ENCODE data around the gene SLC1A7.

DNA sequence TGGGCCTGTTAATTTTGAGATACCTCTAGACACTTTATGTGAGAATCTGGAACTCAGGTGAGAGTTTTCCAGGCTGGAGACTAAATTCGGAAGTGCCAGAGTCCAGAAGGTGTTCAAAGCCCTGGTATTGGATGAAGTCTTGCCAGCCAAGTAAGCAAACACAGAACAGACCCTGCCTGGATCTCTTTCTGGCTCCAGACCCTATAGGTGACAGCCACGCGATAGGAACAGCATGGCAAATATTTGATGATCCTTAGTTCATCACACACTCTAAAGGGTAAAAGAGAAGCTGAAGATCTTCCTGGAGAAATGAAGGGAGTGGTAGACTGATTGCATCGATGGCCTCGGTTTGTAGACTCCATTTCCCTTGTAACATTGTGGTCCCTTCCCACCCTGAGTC, 30.7 kb downstream of the SLC1A7 start:
- TF ChIP-seq EZH2phosphoT487 (IDR thresholded peaks at IDR 0.05; ENCODE audit: unreplicated experiment) (no peak), JUNB (IDR thresholded peaks at IDR 0.05; ENCODE audit: unreplicated experiment) (no peak), POLR2AphosphoS5 (IDR thresholded peaks at IDR 0.05; ENCODE audit: low read depth) (no peak), EZH2 (IDR thresholded peaks at IDR 0.05; ENCODE audit: low read depth, unreplicated experiment) (no peak), ZNF331 (CRISPR knock-in tag; IDR thresholded peaks at IDR 0.05; ENCODE audit: low read depth) (no peak), ZNF114 (CRISPR knock-in tag; IDR thresholded peaks at IDR 0.05) (no peak), CREB1 (CRISPR knock-in tag; IDR thresholded peaks at IDR 0.05; ENCODE audit: low read depth) (no peak), STAT1 (IDR thresholded peaks at IDR 0.05; ENCODE audit: unreplicated experiment) (no peak), NANOG (IDR thresholded peaks at IDR 0.05; ENCODE audit: borderline replicate concordance) (no peak)
- TF ChIP-seq, protein P1, sequence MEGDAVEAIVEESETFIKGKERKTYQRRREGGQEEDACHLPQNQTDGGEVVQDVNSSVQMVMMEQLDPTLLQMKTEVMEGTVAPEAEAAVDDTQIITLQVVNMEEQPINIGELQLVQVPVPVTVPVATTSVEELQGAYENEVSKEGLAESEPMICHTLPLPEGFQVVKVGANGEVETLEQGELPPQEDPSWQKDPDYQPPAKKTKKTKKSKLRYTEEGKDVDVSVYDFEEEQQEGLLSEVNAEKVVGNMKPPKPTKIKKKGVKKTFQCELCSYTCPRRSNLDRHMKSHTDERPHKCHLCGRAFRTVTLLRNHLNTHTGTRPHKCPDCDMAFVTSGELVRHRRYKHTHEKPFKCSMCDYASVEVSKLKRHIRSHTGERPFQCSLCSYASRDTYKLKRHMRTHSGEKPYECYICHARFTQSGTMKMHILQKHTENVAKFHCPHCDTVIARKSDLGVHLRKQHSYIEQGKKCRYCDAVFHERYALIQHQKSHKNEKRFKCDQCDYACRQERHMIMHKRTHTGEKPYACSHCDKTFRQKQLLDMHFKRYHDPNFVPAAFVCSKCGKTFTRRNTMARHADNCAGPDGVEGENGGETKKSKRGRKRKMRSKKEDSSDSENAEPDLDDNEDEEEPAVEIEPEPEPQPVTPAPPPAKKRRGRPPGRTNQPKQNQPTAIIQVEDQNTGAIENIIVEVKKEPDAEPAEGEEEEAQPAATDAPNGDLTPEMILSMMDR (conservative IDR thresholded peaks at IDR 0.05; ENCODE audit: low read depth in 2 of 2): no peak
- TF ChIP-seq, protein P2, sequence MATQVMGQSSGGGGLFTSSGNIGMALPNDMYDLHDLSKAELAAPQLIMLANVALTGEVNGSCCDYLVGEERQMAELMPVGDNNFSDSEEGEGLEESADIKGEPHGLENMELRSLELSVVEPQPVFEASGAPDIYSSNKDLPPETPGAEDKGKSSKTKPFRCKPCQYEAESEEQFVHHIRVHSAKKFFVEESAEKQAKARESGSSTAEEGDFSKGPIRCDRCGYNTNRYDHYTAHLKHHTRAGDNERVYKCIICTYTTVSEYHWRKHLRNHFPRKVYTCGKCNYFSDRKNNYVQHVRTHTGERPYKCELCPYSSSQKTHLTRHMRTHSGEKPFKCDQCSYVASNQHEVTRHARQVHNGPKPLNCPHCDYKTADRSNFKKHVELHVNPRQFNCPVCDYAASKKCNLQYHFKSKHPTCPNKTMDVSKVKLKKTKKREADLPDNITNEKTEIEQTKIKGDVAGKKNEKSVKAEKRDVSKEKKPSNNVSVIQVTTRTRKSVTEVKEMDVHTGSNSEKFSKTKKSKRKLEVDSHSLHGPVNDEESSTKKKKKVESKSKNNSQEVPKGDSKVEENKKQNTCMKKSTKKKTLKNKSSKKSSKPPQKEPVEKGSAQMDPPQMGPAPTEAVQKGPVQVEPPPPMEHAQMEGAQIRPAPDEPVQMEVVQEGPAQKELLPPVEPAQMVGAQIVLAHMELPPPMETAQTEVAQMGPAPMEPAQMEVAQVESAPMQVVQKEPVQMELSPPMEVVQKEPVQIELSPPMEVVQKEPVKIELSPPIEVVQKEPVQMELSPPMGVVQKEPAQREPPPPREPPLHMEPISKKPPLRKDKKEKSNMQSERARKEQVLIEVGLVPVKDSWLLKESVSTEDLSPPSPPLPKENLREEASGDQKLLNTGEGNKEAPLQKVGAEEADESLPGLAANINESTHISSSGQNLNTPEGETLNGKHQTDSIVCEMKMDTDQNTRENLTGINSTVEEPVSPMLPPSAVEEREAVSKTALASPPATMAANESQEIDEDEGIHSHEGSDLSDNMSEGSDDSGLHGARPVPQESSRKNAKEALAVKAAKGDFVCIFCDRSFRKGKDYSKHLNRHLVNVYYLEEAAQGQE (IDR thresholded peaks at IDR 0.05; ENCODE audit: unreplicated experiment): no peak
- TF ChIP-seq, protein P3, sequence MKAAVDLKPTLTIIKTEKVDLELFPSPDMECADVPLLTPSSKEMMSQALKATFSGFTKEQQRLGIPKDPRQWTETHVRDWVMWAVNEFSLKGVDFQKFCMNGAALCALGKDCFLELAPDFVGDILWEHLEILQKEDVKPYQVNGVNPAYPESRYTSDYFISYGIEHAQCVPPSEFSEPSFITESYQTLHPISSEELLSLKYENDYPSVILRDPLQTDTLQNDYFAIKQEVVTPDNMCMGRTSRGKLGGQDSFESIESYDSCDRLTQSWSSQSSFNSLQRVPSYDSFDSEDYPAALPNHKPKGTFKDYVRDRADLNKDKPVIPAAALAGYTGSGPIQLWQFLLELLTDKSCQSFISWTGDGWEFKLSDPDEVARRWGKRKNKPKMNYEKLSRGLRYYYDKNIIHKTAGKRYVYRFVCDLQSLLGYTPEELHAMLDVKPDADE (IDR thresholded peaks at IDR 0.05): no peak
- TF ChIP-seq, protein P4, sequence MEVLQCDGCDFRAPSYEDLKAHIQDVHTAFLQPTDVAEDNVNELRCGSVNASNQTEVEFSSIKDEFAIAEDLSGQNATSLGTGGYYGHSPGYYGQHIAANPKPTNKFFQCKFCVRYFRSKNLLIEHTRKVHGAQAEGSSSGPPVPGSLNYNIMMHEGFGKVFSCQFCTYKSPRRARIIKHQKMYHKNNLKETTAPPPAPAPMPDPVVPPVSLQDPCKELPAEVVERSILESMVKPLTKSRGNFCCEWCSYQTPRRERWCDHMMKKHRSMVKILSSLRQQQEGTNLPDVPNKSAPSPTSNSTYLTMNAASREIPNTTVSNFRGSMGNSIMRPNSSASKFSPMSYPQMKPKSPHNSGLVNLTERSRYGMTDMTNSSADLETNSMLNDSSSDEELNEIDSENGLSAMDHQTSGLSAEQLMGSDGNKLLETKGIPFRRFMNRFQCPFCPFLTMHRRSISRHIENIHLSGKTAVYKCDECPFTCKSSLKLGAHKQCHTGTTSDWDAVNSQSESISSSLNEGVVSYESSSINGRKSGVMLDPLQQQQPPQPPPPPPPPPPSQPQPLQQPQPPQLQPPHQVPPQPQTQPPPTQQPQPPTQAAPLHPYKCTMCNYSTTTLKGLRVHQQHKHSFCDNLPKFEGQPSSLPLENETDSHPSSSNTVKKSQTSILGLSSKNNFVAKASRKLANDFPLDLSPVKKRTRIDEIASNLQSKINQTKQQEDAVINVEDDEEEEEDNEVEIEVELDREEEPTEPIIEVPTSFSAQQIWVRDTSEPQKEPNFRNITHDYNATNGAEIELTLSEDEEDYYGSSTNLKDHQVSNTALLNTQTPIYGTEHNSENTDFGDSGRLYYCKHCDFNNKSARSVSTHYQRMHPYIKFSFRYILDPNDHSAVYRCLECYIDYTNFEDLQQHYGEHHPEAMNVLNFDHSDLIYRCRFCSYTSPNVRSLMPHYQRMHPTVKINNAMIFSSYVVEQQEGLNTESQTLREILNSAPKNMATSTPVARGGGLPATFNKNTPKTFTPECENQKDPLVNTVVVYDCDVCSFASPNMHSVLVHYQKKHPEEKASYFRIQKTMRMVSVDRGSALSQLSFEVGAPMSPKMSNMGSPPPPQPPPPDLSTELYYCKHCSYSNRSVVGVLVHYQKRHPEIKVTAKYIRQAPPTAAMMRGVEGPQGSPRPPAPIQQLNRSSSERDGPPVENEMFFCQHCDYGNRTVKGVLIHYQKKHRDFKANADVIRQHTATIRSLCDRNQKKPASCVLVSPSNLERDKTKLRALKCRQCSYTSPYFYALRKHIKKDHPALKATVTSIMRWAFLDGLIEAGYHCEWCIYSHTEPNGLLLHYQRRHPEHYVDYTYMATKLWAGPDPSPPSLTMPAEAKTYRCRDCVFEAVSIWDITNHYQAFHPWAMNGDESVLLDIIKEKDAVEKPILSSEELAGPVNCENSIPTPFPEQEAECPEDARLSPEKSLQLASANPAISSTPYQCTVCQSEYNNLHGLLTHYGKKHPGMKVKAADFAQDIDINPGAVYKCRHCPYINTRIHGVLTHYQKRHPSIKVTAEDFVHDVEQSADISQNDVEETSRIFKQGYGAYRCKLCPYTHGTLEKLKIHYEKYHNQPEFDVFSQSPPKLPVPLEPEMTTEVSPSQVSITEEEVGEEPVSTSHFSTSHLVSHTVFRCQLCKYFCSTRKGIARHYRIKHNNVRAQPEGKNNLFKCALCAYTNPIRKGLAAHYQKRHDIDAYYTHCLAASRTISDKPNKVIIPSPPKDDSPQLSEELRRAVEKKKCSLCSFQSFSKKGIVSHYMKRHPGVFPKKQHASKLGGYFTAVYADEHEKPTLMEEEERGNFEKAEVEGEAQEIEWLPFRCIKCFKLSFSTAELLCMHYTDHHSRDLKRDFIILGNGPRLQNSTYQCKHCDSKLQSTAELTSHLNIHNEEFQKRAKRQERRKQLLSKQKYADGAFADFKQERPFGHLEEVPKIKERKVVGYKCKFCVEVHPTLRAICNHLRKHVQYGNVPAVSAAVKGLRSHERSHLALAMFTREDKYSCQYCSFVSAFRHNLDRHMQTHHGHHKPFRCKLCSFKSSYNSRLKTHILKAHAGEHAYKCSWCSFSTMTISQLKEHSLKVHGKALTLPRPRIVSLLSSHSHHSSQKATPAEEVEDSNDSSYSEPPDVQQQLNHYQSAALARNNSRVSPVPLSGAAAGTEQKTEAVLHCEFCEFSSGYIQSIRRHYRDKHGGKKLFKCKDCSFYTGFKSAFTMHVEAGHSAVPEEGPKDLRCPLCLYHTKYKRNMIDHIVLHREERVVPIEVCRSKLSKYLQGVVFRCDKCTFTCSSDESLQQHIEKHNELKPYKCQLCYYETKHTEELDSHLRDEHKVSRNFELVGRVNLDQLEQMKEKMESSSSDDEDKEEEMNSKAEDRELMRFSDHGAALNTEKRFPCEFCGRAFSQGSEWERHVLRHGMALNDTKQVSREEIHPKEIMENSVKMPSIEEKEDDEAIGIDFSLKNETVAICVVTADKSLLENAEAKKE (CRISPR knock-in tag; IDR thresholded peaks at IDR 0.05): no peak
